SIG-M5 treated with dmso at 0.1 percent for 504 hours (cell line): ENCODE data around the gene PRICKLE2.
A peak's percentile ranks its signal among the peaks of the same experiment; 100 is the strongest.

ENCODE experiments used
- DNase-seq: peaks from one replicate; lab custom pipeline; 2025; ENCODE audit not compliant: unreplicated experiment; lab: John Stamatoyannopoulos, UW

PRICKLE2 gene

GRCh38 chr3:64138656-64139375, 86.5 kb downstream of the PRICKLE2 start:
- DNase-seq, result no peak

- no peak for DNase-seq
These were observed 87.2 kb downstream of the PRICKLE2 start for GRCh38 chr3:64138046-64138445.

GRCh38 chr3:64134882-64135281, 90.4 kb downstream of the PRICKLE2 start:
- DNase-seq, result no peak

GRCh38 chr3:64133987-64134386, 91.3 kb downstream of the PRICKLE2 start:
- DNase-seq, result no peak

GRCh38 chr3:64133272-64133671, 92.0 kb downstream of the PRICKLE2 start:
- DNase-seq, result no peak

- no peak for DNase-seq
These were observed 93.4 kb downstream of the PRICKLE2 start for GRCh38 chr3:64131725-64132469.

- DNase-seq, result no peak
These were observed 94.8 kb downstream of the PRICKLE2 start for GRCh38 chr3:64130436-64130835.

GRCh38 chr3:64129581-64129980, 95.7 kb downstream of the PRICKLE2 start:
- no peak for DNase-seq

GRCh38 chr3:64129106-64129505, 96.2 kb downstream of the PRICKLE2 start:
- no peak for DNase-seq

GRCh38 chr3:64125561-64125960, 99.7 kb downstream of the PRICKLE2 start:
- no peak for DNase-seq

- no peak for DNase-seq
These were observed 101.3 kb downstream of the PRICKLE2 start for GRCh38 chr3:64123931-64124330.

- no peak for DNase-seq
These were observed 102.8 kb downstream of the PRICKLE2 start for GRCh38 chr3:64122476-64122875.

- no peak for DNase-seq
These were observed 103.4 kb downstream of the PRICKLE2 start for GRCh38 chr3:64121750-64122311.

- no peak for DNase-seq
These were observed 104.4 kb downstream of the PRICKLE2 start for GRCh38 chr3:64120876-64121275.

- DNase-seq, result no peak
These were observed 107.8 kb downstream of the PRICKLE2 start for GRCh38 chr3:64117483-64117882.

- no peak for DNase-seq
These were observed 110.6 kb downstream of the PRICKLE2 start for GRCh38 chr3:64114651-64115050.

- DNase-seq, result peak; percentile 84
These were observed 113.4 kb downstream of the PRICKLE2 start for GRCh38 chr3:64111872-64112271.

GRCh38 chr3:64111083-64111482, 114.2 kb downstream of the PRICKLE2 start:
- DNase-seq, result no peak

GRCh38 chr3:64110071-64110470, 115.2 kb downstream of the PRICKLE2 start:
- DNase-seq, result no peak

GRCh38 chr3:64109438-64109837, 115.8 kb downstream of the PRICKLE2 start:
- no peak for DNase-seq

GRCh38 chr3:64108784-64109317, 116.4 kb downstream of the PRICKLE2 start:
- DNase-seq, result no peak

GRCh38 chr3:64108231-64108630, 117.0 kb downstream of the PRICKLE2 start:
- DNase-seq, result no peak
